DMS53 treated with DMSO at 0.1 percent for 48 hours (cell line): ENCODE results near the gene MED16.
"Not testable (repeated sequence)": the region's sequence is repeated elsewhere in the genome, so short reads cannot be mapped to it uniquely, and the experiment has no call there.

Experiments
- DNase-seq: peaks from one replicate; lab custom pipeline; 2025; ENCODE audit not compliant: unreplicated experiment; lab: John Stamatoyannopoulos, UW

MED16 gene

GRCh38 chr19:831407-832369, 61.3 kb downstream of the MED16 start:
- no peak for DNase-seq

DNA sequence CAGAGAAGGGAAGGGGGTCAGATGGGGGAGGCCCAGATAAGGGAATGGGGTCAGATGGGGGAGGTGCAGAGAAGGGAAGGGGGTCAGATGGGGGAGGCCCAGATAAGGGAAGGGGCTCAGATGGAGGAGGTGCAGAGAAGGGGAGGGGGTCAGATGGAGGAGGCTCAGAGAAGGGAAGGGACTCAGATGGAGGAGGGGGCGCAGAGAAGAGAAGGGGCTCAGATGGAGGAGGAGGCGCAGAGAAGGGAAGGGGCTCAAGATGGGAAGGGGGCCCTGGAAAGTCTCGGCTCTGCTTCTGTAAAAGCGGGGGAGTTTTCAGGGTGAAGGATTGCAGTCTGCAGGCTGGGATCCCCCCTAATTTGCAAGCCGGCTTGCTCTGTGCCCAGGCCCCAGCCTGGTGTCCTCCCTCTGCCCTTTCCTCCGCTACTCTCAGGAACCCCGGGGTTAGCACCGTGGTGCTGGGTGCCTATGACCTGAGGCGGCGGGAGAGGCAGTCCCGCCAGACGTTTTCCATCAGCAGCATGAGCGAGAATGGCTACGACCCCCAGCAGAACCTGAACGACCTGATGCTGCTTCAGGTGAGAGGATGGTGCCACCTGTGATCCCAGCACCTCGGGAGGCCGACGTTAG, 63.7 kb downstream of the MED16 start:
- no peak for DNase-seq

DNA sequence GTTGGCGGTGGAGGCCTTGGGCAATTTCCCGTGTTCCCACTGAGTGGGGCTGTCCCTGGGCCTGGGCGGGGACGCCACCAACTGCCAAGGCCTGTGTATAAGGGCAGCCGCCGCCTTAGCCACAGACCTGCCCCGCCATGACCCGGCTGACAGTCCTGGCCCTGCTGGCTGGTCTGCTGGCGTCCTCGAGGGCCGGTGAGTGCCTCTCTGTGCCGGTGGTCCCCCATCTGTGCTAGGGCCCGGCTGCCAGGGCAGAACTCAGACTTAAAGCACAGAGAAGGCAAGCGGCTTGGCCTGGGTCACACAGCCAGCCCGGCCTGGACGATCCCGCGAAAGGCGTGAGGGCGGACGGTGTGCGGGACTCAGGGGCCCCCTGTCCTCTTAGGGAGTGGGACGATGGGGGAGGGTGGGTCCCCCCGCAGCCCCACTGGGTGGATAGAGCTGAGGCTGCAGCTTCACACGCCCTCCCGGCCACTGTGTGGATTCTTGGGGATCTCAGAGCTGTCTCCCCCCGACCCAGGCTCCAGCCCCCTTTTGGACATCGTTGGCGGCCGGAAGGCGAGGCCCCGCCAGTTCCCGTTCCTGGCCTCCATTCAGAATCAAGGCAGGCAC, 65.2 kb downstream of the MED16 start, which contains the start of gene AZU1:
Gene AZU1, plus strand, starts transcription at position 128 of the 612 bp plus-strand sequence. Its CDS starts 10 bp downstream, at position 138.
- no peak for DNase-seq

GRCh38 chr19:827314-827709, 65.7 kb downstream of the MED16 start:
- DNase-seq = no peak

DNA sequence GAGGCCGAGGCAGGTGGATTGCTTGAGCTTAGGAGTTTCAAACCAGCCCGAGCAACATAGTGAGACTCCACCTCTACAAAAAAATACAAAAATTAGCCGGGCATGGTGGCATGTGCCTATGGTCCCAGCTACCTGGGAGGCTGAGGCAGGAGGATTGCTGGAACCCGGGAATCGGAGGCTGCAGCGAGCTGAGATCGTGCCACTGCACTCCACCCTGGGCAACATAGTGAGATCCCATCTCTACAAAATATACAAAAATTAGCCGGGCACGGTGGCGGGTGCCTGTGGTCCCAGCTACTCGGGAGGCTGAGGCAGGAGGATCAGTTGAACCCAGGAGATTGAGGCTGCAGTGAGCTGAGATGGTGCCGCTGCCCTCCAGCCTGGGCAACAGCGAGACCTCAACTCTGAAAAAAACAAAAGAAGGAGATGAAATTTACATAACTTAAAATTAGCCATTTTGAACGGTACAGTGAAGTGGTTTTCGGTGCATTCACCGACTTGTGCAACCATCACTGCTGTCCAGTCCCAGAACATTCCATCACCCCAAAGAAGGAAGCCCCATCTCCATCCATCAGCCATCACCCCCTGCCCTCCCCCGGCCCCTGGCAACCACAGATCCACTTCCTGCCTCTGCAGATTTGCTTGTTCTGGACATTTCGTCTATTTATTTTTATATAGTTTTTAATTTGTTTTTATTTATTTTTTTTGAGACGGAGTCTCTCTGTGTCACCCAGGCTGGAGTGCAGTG, 66.9 kb downstream of the MED16 start:
- no peak for DNase-seq

- DNase-seq = no peak
These were observed 68.1 kb downstream of the MED16 start for GRCh38 chr19:824885-825284.

DNA sequence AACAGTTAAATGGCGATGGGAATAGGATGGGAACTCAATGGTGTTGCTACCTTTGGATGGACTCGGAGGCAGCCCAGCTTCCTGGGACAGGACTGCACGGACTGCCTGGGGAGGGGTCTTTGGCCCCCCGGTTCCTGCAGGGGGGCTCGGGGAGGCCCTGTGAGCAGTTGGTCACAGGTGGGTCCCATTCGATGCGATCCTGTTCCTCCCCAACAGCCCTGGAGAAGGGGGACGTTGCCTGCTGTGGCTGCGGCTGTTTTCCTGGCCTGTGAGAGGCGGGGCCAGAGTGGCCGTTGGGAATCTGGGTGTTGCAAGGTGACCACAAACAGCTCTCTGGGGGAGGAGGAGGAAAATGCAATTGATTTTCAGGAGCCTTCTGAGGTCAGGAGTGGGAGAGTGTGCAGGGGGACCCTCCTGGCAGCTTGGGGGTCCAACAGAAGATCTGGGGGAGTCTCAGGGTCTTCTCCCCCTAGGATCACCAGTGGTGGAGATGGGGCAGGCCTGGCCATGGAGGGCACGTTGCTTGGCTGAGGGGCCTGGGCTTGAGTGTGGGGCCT, 69.3 kb downstream of the MED16 start:
- DNase-seq = no peak

DNA sequence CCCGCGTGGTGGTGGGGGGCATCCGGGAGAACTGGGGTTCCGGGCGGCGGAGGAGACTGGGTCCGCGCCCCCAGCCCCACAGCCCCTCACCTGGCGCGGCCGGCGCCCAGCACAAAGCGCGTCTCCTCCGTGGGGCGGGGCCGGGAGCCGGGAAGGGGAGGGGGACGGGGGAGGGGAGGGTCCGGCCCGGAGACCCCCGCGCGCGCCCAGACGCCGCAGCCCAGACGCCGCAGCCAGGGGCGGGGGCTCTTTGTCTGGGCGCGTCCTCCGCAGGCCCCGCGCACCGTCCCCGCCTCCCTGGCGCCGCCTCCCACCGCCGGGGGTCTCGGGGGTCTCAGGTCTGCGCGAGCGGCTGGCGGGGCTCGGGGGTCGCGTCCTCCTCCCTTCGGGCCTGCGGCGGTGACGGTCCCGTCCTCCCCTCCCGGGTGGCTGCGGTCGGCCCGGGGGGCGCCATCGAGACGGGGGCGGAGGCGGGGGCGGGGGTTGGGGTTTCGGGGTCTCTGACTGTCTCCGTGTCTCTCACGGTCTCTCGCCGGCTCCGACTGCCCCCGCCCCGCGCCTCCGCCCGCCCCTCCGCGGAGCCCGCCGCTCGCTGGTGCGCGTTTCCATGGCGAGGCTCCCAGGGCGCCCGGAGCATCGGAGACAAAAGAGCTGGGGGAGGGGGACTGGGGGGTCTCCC, 71.0 kb downstream of the MED16 start, which contains the start of gene PLPPR3:
Gene PLPPR3, minus strand, starts transcription at position 131 of the 679 bp plus-strand sequence. CDS start 396 bp downstream, outside the sequence.
- no peak for DNase-seq

DNA sequence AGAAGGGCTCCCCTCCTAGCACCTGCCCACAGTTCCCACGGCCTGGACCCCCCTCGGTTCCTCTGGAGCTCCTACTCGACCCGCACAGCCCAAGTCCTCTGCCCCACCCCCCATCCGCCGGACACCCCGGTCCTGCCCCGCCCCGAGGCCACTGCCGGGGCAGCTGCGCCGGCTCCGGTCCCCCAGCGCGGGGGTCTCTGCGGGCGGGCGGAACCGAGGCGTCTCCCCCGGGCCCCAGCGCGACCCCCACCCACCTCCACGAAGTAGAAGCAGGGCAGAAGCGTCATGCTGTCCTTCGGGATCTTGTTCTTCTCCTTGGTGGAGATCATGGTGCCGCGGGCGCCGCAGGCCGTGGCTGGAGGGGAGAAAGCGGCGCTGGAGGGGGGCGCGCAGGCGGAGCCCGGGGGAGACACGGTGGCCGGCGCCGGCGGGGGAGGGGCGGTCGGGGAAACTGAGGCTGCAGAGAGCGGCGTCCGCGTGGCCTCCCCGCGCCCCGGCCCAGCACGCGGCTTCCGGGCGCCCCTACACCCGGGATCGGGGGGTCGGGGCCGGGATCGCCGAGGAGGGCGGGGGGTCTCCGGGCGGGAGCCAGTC, 71.7 kb downstream of the MED16 start:
- no peak for DNase-seq

GRCh38 chr19:820212-820611, 72.8 kb downstream of the MED16 start:
- DNase-seq = not testable (repeated sequence)
